ENCODE results near the gene PSMD7. TPM values are rescaled to one million over a fixed set of nuclear protein-coding genes. Genes with fewer than 3 reads are reported as not detected.

PSMD7 gene
- total and polyA plus RNA-seq, 2 experiments from 2014 or later = 82.9 to 160 TPM

DNA sequence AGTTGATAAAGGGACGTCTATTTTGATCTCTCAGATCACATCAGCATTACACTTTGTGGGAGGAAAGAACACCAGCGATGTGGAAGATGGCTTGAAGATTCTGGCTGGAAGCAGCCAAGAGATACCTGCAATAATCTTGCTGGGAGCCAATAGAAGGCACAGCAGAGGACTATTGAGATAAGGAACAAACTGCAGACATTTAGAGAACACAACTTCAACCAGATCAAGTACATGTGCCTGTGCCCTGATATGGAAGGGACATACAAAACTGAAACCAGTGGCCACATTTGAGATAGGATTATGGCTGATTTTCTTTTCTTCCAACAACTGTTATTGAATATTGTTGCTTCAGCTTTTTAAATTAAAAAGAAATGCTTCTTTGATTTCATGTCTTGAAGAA lies 18.6 kb upstream of the PSMD7 start:
- H3K27me3 ChIP-seq (replicated peaks; ENCODE audit: insufficient read depth) = no peaks in the 10 kb centered on the region; the same call in 1 of the 2 replicates
- no peaks in the 10 kb centered on the region for H3K79me2 ChIP-seq (ENCODE audit: insufficient read depth)
- H3K27ac ChIP-seq = no peak overlapping the region
- no peaks in the 10 kb centered on the region for H3K9me3 ChIP-seq (ENCODE audit: low read depth)
- H3K4me1 ChIP-seq (ENCODE audit: insufficient read depth) = no peaks in the 10 kb centered on the region
- H3K36me3 ChIP-seq (ENCODE audit: low read depth) = no peaks in the 10 kb centered on the region
- WGBS, 2 experiments (ENCODE audit: low coverage in 1 of 2, low lambda C conversion rate in 2 of 2, missing lambda C conversion rate in 2 of 2) = 71 to 72% methylated on average over 2 of the region's 2 CpGs
- no peaks in the 10 kb centered on the region for H3K9me2 ChIP-seq (ENCODE audit: insufficient read depth)
- TF ChIP-seq EZH2phosphoT487 (IDR thresholded peaks at IDR 0.05; ENCODE audit: insufficient read depth, low read depth) (no peak), EZH2 (IDR thresholded peaks at IDR 0.05; ENCODE audit: insufficient read depth, poor library complexity, severe bottlenecking) (no peak)
- no peaks in the 10 kb centered on the region for H3F3A ChIP-seq (ENCODE audit: insufficient read depth)
- no peak for DNase-seq
- no peak overlapping the region for H2AFZ ChIP-seq
- no peak overlapping the region for H3K9ac ChIP-seq
- H4K20me1 ChIP-seq (ENCODE audit: insufficient read depth) = no peaks in the 10 kb centered on the region
- no peak overlapping the region for H3K4me3 ChIP-seq
- in situ Hi-C loops (cut with MboI) = no loop called here
- no peak overlapping the region for H3K4me2 ChIP-seq (ENCODE audit: unreplicated experiment)

GRCh38 chr16:74279266-74279665 lies 17.3 kb upstream of the PSMD7 start:
- Histone ChIP-seq H3K9ac (no peak overlapping the region), H3K4me1 (ENCODE audit: insufficient read depth) (no peaks in the 10 kb centered on the region), H3F3A (ENCODE audit: insufficient read depth) (no peaks in the 10 kb centered on the region), H3K36me3 (ENCODE audit: low read depth) (no peaks in the 10 kb centered on the region), H3K9me3 (ENCODE audit: low read depth) (no peaks in the 10 kb centered on the region), H3K4me3 (no peak overlapping the region), H3K27me3 (replicated peaks; ENCODE audit: insufficient read depth) (no peaks in the 10 kb centered on the region; the same call in 1 of the 2 replicates), H3K79me2 (ENCODE audit: insufficient read depth) (no peaks in the 10 kb centered on the region), H3K9me2 (ENCODE audit: insufficient read depth) (no peaks in the 10 kb centered on the region), H4K20me1 (ENCODE audit: insufficient read depth) (no peaks in the 10 kb centered on the region), H3K4me2 (ENCODE audit: unreplicated experiment) (no peak overlapping the region), H2AFZ (no peak overlapping the region), H3K27ac (no peak overlapping the region)
- TF ChIP-seq EZH2 (IDR thresholded peaks at IDR 0.05; ENCODE audit: insufficient read depth, poor library complexity, severe bottlenecking) (no peak), EZH2phosphoT487 (IDR thresholded peaks at IDR 0.05; ENCODE audit: insufficient read depth, low read depth) (no peak)
- WGBS, 2 experiments (ENCODE audit: low coverage in 1 of 2, low lambda C conversion rate in 2 of 2, missing lambda C conversion rate in 2 of 2) = 46 to 52% methylated on average over 3 of the region's 3 CpGs
- no peak for DNase-seq
- in situ Hi-C loops (cut with MboI) = no loop called here

- Histone ChIP-seq H3K27me3 (replicated peaks; ENCODE audit: insufficient read depth) (no peaks in the 10 kb centered on the region; the same call in 1 of the 2 replicates), H3K27ac (no peak overlapping the region), H3K4me3 (no peak overlapping the region), H3K79me2 (ENCODE audit: insufficient read depth) (no peaks in the 10 kb centered on the region), H3K9me3 (ENCODE audit: low read depth) (no peaks in the 10 kb centered on the region), H3K36me3 (ENCODE audit: low read depth) (no peaks in the 10 kb centered on the region), H2AFZ (no peak overlapping the region), H3K9me2 (ENCODE audit: insufficient read depth) (no peaks in the 10 kb centered on the region), H3K9ac (no peak overlapping the region), H4K20me1 (ENCODE audit: insufficient read depth) (no peaks in the 10 kb centered on the region), H3K4me2 (ENCODE audit: unreplicated experiment) (no peak overlapping the region), H3F3A (ENCODE audit: insufficient read depth) (no peaks in the 10 kb centered on the region), H3K4me1 (ENCODE audit: insufficient read depth) (no peaks in the 10 kb centered on the region)
- WGBS, 2 experiments (ENCODE audit: low coverage in 1 of 2, low lambda C conversion rate in 2 of 2, missing lambda C conversion rate in 2 of 2) = 54 to 57% methylated on average over 6 of the region's 6 CpGs
- in situ Hi-C loops (cut with MboI) = no loop called here
- TF ChIP-seq EZH2 (IDR thresholded peaks at IDR 0.05; ENCODE audit: insufficient read depth, poor library complexity, severe bottlenecking) (no peak), EZH2phosphoT487 (IDR thresholded peaks at IDR 0.05; ENCODE audit: insufficient read depth, low read depth) (no peak)
- DNase-seq = no peak
Measured at GRCh38 chr16:74279805-74280204, 16.8 kb upstream of the PSMD7 start.

GRCh38 chr16:74280448-74280847 lies 16.2 kb upstream of the PSMD7 start:
- Histone ChIP-seq H3K9ac (no peak overlapping the region), H3K79me2 (ENCODE audit: insufficient read depth) (no peaks in the 10 kb centered on the region), H3K36me3 (ENCODE audit: low read depth) (no peaks in the 10 kb centered on the region), H3F3A (ENCODE audit: insufficient read depth) (no peaks in the 10 kb centered on the region), H3K4me3 (no peak overlapping the region), H3K27ac (no peak overlapping the region), H3K27me3 (replicated peaks; ENCODE audit: insufficient read depth) (no peaks in the 10 kb centered on the region; the same call in 1 of the 2 replicates), H2AFZ (no peak overlapping the region), H3K9me2 (ENCODE audit: insufficient read depth) (no peaks in the 10 kb centered on the region), H3K9me3 (ENCODE audit: low read depth) (no peaks in the 10 kb centered on the region), H3K4me1 (ENCODE audit: insufficient read depth) (no peaks in the 10 kb centered on the region), H4K20me1 (ENCODE audit: insufficient read depth) (no peaks in the 10 kb centered on the region), H3K4me2 (ENCODE audit: unreplicated experiment) (no peak overlapping the region)
- TF ChIP-seq EZH2phosphoT487 (IDR thresholded peaks at IDR 0.05; ENCODE audit: insufficient read depth, low read depth) (no peak), EZH2 (IDR thresholded peaks at IDR 0.05; ENCODE audit: insufficient read depth, poor library complexity, severe bottlenecking) (no peak)
- WGBS, 2 experiments (ENCODE audit: low coverage in 1 of 2, low lambda C conversion rate in 2 of 2, missing lambda C conversion rate in 2 of 2) = 63 to 79% methylated on average over 5 of the region's 5 CpGs
- in situ Hi-C loops (cut with MboI) = no loop called here
- DNase-seq = no peak

DNA sequence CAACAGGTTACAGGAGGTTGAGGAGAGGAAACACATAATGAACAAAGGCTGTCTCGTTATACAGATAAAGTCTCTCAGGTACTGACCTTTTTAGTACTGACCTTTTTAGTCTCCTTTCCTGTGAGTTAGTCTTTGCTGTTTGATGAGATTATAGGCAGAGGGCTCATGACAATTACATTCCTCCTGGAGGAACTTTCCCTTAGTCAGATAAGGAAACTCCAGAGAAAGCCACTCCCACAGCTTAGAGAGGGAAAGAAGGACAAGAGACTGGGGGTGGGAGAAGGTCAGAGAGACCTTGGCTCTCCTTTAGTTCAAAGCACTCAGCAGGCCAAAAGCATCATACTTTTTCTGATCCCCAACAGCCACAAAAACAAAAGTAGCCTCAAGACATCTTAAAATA lies 15.3 kb upstream of the PSMD7 start:
- Histone ChIP-seq H2AFZ (no peak overlapping the region), H4K20me1 (ENCODE audit: insufficient read depth) (no peaks in the 10 kb centered on the region), H3K4me2 (ENCODE audit: unreplicated experiment) (no peak overlapping the region), H3F3A (ENCODE audit: insufficient read depth) (no peaks in the 10 kb centered on the region), H3K27me3 (replicated peaks; ENCODE audit: insufficient read depth) (no peaks in the 10 kb centered on the region; the same call in 1 of the 2 replicates), H3K79me2 (ENCODE audit: insufficient read depth) (no peaks in the 10 kb centered on the region), H3K9me2 (ENCODE audit: insufficient read depth) (no peaks in the 10 kb centered on the region), H3K4me3 (no peak overlapping the region), H3K9me3 (ENCODE audit: low read depth) (no peaks in the 10 kb centered on the region), H3K27ac (no peak overlapping the region), H3K36me3 (ENCODE audit: low read depth) (no peaks in the 10 kb centered on the region), H3K4me1 (ENCODE audit: insufficient read depth) (no peaks in the 10 kb centered on the region), H3K9ac (no peak overlapping the region)
- DNase-seq = no peak
- TF ChIP-seq EZH2 (IDR thresholded peaks at IDR 0.05; ENCODE audit: insufficient read depth, poor library complexity, severe bottlenecking) = no peak
- TF ChIP-seq EZH2phosphoT487 (IDR thresholded peaks at IDR 0.05; ENCODE audit: insufficient read depth, low read depth) = no peak
- in situ Hi-C loops (cut with MboI) = no loop called here
- 56 to 59% methylated on average over 1 of the region's 1 CpG for WGBS, 2 experiments (ENCODE audit: low coverage in 1 of 2, low lambda C conversion rate in 2 of 2, missing lambda C conversion rate in 2 of 2)

Measured in GM23248 (cell line).